GM12864 (cell line): ENCODE data around the gene RPS6KA6.
"Not testable (repeated sequence)": the region's sequence is repeated elsewhere in the genome, so short reads cannot be mapped to it uniquely, and the experiment has no call there.

Experiments
- DNase-seq: peaks from one replicate; pipeline ENCODE4 v3.0.0-alpha.2; 2011; ENCODE audit warnings: low read depth
- H3K4me3 ChIP-seq: 2 replicates; pipeline ENCODE4 v1.5.1; 2011; ENCODE audit warnings: mild to moderate bottlenecking, low read depth, low read length, control low read depth
- CTCF ChIP-seq: IDR thresholded peaks from 2 replicates; pipeline ENCODE4 v1.5.1; 2011; ENCODE audit warnings: low read depth, mild to moderate bottlenecking, moderate library complexity, low read length, control low read depth, inconsistent platforms; ENCODE audit errors: missing control alignments

RPS6KA6 gene

GRCh38 chrX:84118315-84118714, 69.7 kb downstream of the RPS6KA6 start:
- no peak overlapping the region for H3K4me3 ChIP-seq
- DNase-seq = no peak
- no peak for TF ChIP-seq CTCF

GRCh38 chrX:84108584-84108983, 79.4 kb downstream of the RPS6KA6 start:
- no peak for DNase-seq
- TF ChIP-seq CTCF = no peak
- H3K4me3 ChIP-seq = no peak overlapping the region

- H3K4me3 ChIP-seq = no peak overlapping the region
- no peak for TF ChIP-seq CTCF
- DNase-seq = no peak
Observed at GRCh38 chrX:84099120-84099519, 88.9 kb downstream of the RPS6KA6 start.

DNA sequence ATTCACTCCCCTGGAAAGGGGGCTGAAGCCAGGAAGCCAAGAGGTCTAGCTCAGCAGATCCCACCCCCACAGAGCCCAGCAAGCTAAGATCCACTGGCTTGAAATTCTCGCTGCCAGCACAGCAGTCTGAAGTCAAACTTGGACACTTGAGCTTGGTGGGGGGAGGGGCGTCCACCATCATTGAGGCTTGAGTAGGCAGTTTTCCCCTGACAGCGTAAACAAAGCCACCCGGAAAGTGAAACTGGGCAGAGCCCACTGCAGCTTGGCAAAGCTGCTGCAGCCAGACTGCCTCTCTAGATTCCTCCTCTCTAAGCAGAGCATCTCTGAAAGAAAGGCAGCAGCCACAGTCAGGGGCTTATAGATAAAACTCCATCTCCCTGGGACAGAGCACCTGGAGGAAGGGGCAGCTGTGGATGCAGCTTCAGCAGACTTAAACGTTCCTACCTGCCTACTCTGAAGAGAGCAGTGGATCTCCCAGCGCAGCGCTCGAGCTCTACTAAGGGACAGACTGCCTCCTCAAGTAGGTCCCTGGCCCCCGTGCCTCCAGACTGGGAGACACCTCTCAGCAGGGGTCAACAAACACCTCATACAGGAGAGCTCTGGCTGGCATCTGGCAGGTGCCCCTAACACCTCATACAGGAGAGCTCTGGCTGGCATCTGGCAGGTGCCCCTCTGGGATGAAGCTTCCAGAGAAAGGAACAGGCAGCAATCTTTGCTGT, 108.4 kb downstream of the RPS6KA6 start:
- not testable (repeated sequence) for DNase-seq, H3K4me3 ChIP-seq

DNA sequence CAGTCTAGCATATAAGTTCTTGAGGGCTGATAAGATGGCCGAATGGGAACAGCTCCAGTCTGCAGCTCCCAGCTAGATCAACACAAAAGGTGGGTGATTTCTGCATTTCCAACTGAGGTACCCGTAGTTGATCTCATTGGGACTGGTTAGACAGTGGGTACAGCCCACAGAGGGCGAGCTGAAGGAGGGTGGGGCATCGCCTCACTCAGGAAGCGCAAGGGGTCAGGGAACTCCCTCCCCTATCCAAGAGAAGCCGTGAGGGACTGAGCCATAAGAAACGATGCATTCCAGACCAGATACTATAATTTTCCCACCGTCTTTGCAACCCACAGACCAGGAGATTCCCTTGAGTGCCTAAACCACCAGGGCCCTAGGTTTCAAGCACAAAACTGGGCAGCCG, 109.0 kb downstream of the RPS6KA6 start:
- no peak for DNase-seq
- no peak for TF ChIP-seq CTCF
- no peak overlapping the region for H3K4me3 ChIP-seq

GRCh38 chrX:84064814-84065213, 123.2 kb downstream of the RPS6KA6 start:
- H3K4me3 ChIP-seq = no peak overlapping the region
- TF ChIP-seq CTCF = no peak
- DNase-seq = no peak

DNA sequence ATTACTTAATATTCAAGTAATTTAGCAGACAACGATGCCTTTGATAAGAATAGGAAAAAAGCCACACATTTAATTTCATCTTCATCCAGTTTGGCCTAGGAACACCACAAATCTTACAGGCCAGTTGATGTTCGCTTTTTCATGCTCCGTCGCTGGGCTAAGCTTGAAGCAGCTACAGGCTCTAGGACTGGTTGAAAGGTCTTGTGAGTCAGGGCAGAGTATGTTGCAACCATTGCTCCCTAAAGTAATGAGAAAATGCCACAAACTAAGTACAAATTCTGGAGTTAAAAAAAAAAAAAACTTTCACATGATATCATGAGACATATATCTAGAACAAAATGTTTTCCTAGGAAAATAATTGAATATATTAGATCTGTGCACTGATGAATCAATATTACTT, 123.8 kb downstream of the RPS6KA6 start:
- no peak for DNase-seq
- no peak overlapping the region for H3K4me3 ChIP-seq
- TF ChIP-seq CTCF = no peak
